Stimulated activated CD8-positive, alpha-beta memory T cell treated with anti-CD3 and anti-CD28 coated beads, Interleukin-7, amount 100 ng/mL, for 24 hours (primary cell): Measurements from ENCODE around the gene PCSK4.
"Not testable (repeated sequence)": the region's sequence is repeated elsewhere in the genome, so short reads cannot be mapped to it uniquely, and the experiment has no call there.

ENCODE experiments used
- DNase-seq: peaks from one replicate; pipeline ENCODE4 v3.0.0-alpha.2; 2020; ENCODE audit warnings: low read depth

Gene PCSK4

GRCh38 chr19:1490311-1491113 lies at the start of gene PCSK4:
Gene PCSK4 (minus strand): TSS chr19:1490350. CDS start chr19:1490346, 4 bp downstream.
- peak; percentile 96 for DNase-seq

GRCh38 chr19:1539749-1540148 lies 49.6 kb upstream of the PCSK4 start:
- not testable (repeated sequence) for DNase-seq

GRCh38 chr19:1538978-1539377 lies 48.8 kb upstream of the PCSK4 start:
- no peak for DNase-seq

- not testable (repeated sequence) for DNase-seq
These were observed 45.5 kb upstream of the PCSK4 start for GRCh38 chr19:1535699-1536098.

- DNase-seq: no peak
These were observed 44.8 kb upstream of the PCSK4 start for GRCh38 chr19:1534972-1535371.

- no peak for DNase-seq
These were observed 43.5 kb upstream of the PCSK4 start for GRCh38 chr19:1533510-1534150.

GRCh38 chr19:1532003-1532402 lies 41.9 kb upstream of the PCSK4 start:
- DNase-seq: no peak

GRCh38 chr19:1531587-1531986 lies 41.4 kb upstream of the PCSK4 start:
- no peak for DNase-seq

GRCh38 chr19:1530856-1531255 lies 40.7 kb upstream of the PCSK4 start:
- not testable (repeated sequence) for DNase-seq

GRCh38 chr19:1529430-1529816 lies 39.3 kb upstream of the PCSK4 start:
- DNase-seq: no peak

GRCh38 chr19:1528596-1529429 lies 38.7 kb upstream of the PCSK4 start:
- no peak for DNase-seq

GRCh38 chr19:1527650-1528309 lies 37.6 kb upstream of the PCSK4 start:
- no peak for DNase-seq

- no peak for DNase-seq
These were observed 37.0 kb upstream of the PCSK4 start for GRCh38 chr19:1526979-1527649.

GRCh38 chr19:1526066-1526778 lies 36.1 kb upstream of the PCSK4 start:
- no peak for DNase-seq

GRCh38 chr19:1525343-1525742 lies 35.2 kb upstream of the PCSK4 start:
- DNase-seq: no peak

GRCh38 chr19:1524972-1525325 lies 34.8 kb upstream of the PCSK4 start:
- no peak for DNase-seq

GRCh38 chr19:1524287-1524971 lies 34.3 kb upstream of the PCSK4 start:
- no peak for DNase-seq

- no peak for DNase-seq
These were observed 33.5 kb upstream of the PCSK4 start, which contains the start of gene PLK5 for GRCh38 chr19:1523412-1524286. Gene PLK5 (plus strand): TSS chr19:1524077. CDS start chr19:1526997, 2,920 bp downstream.

- DNase-seq: no peak
These were observed 32.7 kb upstream of the PCSK4 start for GRCh38 chr19:1522838-1523237.
